ENCODE data around the gene SLC19A1.

GRCh38 chr21:45458281-45459170, 83.7 kb downstream of the SLC19A1 start:
- TF ChIP-seq CTCF (IDR thresholded peaks at IDR 0.05) (no peak), POLR2A (IDR thresholded peaks at IDR 0.05) (no peak)
